Esophagus muscularis mucosa (tissue), 4 donors: ENCODE data around the gene RAPGEF2.

Experiments
- CTCF ChIP-seq, 3 experiments: fragments of 200-600 bp in 2 of 3; fragments of 450-650 bp in 1 of 3; sonication (generic) in 2 of 3; IDR thresholded peaks; one replicate each; pipeline ENCODE4 v1.5.1; 2017 to 2019; ENCODE audit warnings: antibody characterized with exemption in 3 of 3, mild to moderate bottlenecking in 2 of 3, moderate library complexity in 1 of 3
- EP300 ChIP-seq: sonication (generic); formaldehyde crosslinking; IDR thresholded peaks from one replicate; pipeline ENCODE4 v1.6.1; 2017; ENCODE audit warnings: antibody characterized with exemption
- POLR2A ChIP-seq: fragments of 450-650 bp; IDR thresholded peaks from one replicate; pipeline ENCODE4 v1.6.1; 2017; ENCODE audit warnings: antibody characterized with exemption, moderate library complexity, mild to moderate bottlenecking, low read depth
- POLR2AphosphoS5 ChIP-seq, 2 donors: sonication (generic); formaldehyde crosslinking; IDR thresholded peaks; one replicate each; pipeline ENCODE4 v1.6.1; 2017; ENCODE audit warnings: antibody characterized with exemption in 2 of 2

GRCh38 chr4:159075531-159075932 lies 27.3 kb upstream of the RAPGEF2 start:
- TF ChIP-seq CTCF (IDR thresholded peaks at IDR 0.05) (no peak), POLR2A (no peak), EP300 (no peak), POLR2AphosphoS5 (IDR thresholded peaks at IDR 0.05) (no peak)
